ENCODE results near the gene EFCAB9.
"Not testable (repeated sequence)": the region's sequence is repeated elsewhere in the genome, so short reads cannot be mapped to it uniquely, and the experiment has no call there.

The EFCAB9 gene

GRCh38 chr5:172153695-172154094 lies 40.3 kb upstream of the EFCAB9 start:
- no peaks in the 10 kb centered on the region for H3K4me1 ChIP-seq
- H3K27me3 ChIP-seq, result no peaks in the 10 kb centered on the region
- H3K4me3 ChIP-seq (ENCODE audit: low read depth, low read length), result no peak overlapping the region
- no peaks in the 10 kb centered on the region for H3K9me3 ChIP-seq
- no peaks in the 10 kb centered on the region for H3K36me3 ChIP-seq
- no peak for DNase-seq
- TF ChIP-seq CTCF (IDR thresholded peaks at IDR 0.05; ENCODE audit: low read depth, low read length), result no peak

GRCh38 chr5:172155101-172155500 lies 38.9 kb upstream of the EFCAB9 start:
- not testable (repeated sequence) for H3K9me3 ChIP-seq; H3K36me3 ChIP-seq; H3K4me1 ChIP-seq; H3K4me3 ChIP-seq (ENCODE audit: low read depth, low read length); H3K27me3 ChIP-seq; DNase-seq

GRCh38 chr5:172156541-172156994 lies 37.4 kb upstream of the EFCAB9 start:
- no peak overlapping the region for H3K4me3 ChIP-seq (ENCODE audit: low read depth, low read length)
- H3K9me3 ChIP-seq, result no peaks in the 10 kb centered on the region
- H3K4me1 ChIP-seq, result no peaks in the 10 kb centered on the region
- H3K27me3 ChIP-seq, result no peaks in the 10 kb centered on the region
- DNase-seq, result no peak
- TF ChIP-seq CTCF (IDR thresholded peaks at IDR 0.05; ENCODE audit: low read depth, low read length), result no peak
- no peaks in the 10 kb centered on the region for H3K36me3 ChIP-seq

- no peak for TF ChIP-seq CTCF (IDR thresholded peaks at IDR 0.05; ENCODE audit: low read depth, low read length)
- Histone ChIP-seq H3K4me1 (no peaks in the 10 kb centered on the region), H3K9me3 (no peaks in the 10 kb centered on the region), H3K4me3 (ENCODE audit: low read depth, low read length) (no peak overlapping the region), H3K27me3 (no peaks in the 10 kb centered on the region), H3K36me3 (no peaks in the 10 kb centered on the region)
- DNase-seq, result no peak
Observed at GRCh38 chr5:172159016-172159415, 35.0 kb upstream of the EFCAB9 start.

- H3K4me1 ChIP-seq, result no peaks in the 10 kb centered on the region
- no peaks in the 10 kb centered on the region for H3K27me3 ChIP-seq
- TF ChIP-seq CTCF (IDR thresholded peaks at IDR 0.05; ENCODE audit: low read depth, low read length), result no peak
- no peak for DNase-seq
- no peak overlapping the region for H3K4me3 ChIP-seq (ENCODE audit: low read depth, low read length)
- H3K36me3 ChIP-seq, result no peaks in the 10 kb centered on the region
- H3K9me3 ChIP-seq, result no peaks in the 10 kb centered on the region
Observed at GRCh38 chr5:172160506-172160905, 33.5 kb upstream of the EFCAB9 start.

GRCh38 chr5:172162323-172162986 lies 31.5 kb upstream of the EFCAB9 start:
- Histone ChIP-seq H3K9me3 (no peaks in the 10 kb centered on the region), H3K4me1 (no peaks in the 10 kb centered on the region)
- no peak for DNase-seq

More at GRCh38 chr5:172162323-172162986, 31.5 kb upstream of the EFCAB9 start:
- TF ChIP-seq CTCF (IDR thresholded peaks at IDR 0.05; ENCODE audit: low read depth, low read length), result 0 out of 2 replicates have a peak, but pooled peaks have one; percentile 20
- H3K36me3 ChIP-seq, result no peaks in the 10 kb centered on the region
- no peaks in the 10 kb centered on the region for H3K27me3 ChIP-seq
- no peak overlapping the region for H3K4me3 ChIP-seq (ENCODE audit: low read depth, low read length)
